GM19328 (cell line): ENCODE results near the gene NTPCR.
"Not testable (repeated sequence)": the region's sequence is repeated elsewhere in the genome, so short reads cannot be mapped to it uniquely, and the experiment has no call there.

Source experiments
- ATAC-seq: cut with Tn5 transposase; IDR thresholded peaks from one replicate; pipeline ENCODE4 v1.9.1; 2021; ENCODE audit warnings: mild to moderate bottlenecking, moderate library complexity; ENCODE audit not compliant: unreplicated experiment

Gene NTPCR

DNA sequence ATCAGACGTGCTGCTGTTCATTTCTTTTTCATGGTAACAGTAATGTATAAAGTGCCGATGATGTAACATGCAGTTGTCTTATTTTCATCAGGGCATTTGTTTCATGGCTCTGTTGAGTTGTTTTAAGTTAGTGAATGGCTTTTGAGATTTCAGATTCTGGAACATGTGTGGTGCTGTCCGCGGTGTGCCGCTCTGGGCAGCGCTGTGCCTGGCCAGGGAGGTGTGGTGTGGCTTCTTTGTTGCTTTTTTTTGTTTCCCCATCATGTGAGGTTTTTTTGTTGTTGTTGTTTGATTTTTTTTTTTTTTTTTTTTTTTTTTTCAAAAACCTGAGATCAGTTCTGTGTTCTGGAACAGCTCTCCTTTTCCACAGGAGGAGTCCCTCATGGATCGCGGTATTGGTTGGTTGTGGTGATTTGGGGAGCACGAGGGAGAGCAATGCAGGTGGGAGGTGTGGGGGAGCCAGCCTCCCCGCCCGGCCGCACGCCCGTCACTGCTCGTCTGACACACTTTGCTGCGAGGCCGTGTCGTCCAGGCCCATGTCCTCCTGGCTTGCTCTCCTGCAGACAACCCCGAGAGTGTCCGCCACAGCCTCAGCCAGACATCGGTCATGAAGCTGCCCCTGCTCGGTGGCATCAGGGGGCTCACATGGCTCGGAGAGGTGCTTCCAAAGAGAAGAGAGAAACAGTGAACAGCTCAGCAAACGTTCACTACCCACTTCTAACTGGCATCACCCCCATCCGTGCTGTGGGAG is 33.6 kb downstream of the NTPCR start:
- no peak for ATAC-seq

DNA sequence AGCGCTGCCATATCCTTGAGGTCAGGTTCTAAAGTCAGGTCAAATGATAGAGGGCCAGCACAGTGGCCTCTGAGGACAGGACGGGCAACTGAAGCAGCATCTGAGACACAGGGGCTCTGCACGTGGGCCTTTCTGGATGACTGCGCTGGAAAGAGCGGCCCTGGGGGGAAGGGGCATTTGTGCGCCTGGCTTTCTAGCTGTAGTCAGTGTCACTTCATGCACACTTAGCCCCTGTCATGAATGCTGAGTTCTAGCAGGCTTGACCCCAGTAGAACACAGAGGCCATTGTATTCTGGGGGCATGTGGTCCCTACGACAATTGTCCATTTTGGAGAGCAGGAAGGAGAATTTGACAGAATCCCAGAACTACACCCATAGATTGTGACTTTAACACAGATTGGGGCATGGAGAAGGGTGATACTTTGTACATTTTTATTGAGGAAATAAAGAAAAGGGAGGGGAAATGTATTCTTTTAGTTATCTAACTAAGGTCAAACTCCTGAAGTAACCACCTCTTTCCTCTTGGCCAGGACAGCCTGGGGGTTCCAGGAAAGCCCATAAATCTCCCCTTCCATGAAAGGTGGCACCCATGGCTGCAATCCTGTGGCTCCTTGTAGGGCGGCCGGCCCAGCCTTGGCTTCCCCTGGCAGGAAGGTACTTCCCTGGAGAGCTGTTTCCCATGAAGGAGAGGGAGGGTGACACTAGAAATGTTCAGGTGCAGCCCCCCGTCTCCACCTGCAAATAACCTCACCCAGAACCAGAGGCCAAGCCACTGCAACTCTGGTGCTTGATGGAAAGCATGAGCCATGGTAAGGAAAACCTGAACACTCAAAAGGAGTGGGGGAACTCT is 34.4 kb downstream of the NTPCR start:
- no peak for ATAC-seq

- no peak for ATAC-seq
Measured at GRCh38 chr1:232985882-232986526, 35.6 kb downstream of the NTPCR start.

DNA sequence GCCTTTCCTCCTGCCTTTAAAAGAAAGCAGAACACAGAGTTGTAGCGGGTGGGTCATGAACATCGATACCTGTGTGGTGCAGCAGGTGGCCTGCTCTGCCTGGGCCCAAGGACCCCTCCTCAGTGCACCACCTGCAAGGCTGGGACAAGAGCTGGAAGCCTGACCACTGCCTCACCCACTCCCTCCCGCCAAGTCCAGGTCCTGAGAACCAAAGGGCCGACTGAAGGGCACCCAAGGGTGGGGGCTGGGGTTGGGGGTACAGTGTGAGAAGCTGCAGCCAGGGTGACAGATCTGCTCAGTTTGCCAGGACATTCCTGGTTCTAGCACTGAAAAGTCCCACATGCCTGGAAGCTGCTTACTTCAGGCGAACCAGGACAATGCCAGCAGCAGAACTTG is 36.1 kb downstream of the NTPCR start:
- ATAC-seq = no peak

- ATAC-seq = no peak
Measured at GRCh38 chr1:232987046-232987773, 36.8 kb downstream of the NTPCR start.

- ATAC-seq = no peak
Measured at GRCh38 chr1:232987774-232988140, 37.3 kb downstream of the NTPCR start.

- no peak for ATAC-seq
Measured at GRCh38 chr1:232988572-232989040, 38.2 kb downstream of the NTPCR start.

GRCh38 chr1:232990176-232991128 is 40.0 kb downstream of the NTPCR start:
- ATAC-seq = no peak

- no peak for ATAC-seq
Measured at GRCh38 chr1:232991238-232991637, 40.8 kb downstream of the NTPCR start.

DNA sequence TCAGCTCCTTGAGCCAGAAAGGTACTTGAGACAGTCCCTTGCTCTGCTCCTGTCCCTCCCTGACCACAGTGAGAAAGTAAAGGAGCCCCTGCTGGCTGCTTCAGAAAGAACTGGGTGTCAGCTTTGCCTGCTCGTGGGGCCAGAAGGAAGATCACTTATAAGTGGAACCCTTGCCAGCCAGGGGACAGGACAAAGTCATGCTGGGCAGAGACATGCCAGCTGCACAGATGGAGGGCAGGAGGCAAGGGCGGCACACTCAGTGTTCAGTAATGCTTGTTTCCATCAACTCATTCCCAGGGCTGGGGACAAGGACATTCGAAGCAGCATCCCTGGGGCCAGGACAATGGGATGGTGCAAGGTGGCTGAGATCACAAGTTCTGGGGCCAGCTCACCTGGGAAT is 41.8 kb downstream of the NTPCR start:
- no peak for ATAC-seq

GRCh38 chr1:232993555-232993954 is 43.1 kb downstream of the NTPCR start:
- ATAC-seq = no peak

- no peak for ATAC-seq
Measured at GRCh38 chr1:232995189-232995588, 44.8 kb downstream of the NTPCR start.

GRCh38 chr1:232996143-232996542 is 45.7 kb downstream of the NTPCR start:
- ATAC-seq = no peak

- ATAC-seq = no peak
Measured at GRCh38 chr1:232998138-232998537, 47.7 kb downstream of the NTPCR start.

DNA sequence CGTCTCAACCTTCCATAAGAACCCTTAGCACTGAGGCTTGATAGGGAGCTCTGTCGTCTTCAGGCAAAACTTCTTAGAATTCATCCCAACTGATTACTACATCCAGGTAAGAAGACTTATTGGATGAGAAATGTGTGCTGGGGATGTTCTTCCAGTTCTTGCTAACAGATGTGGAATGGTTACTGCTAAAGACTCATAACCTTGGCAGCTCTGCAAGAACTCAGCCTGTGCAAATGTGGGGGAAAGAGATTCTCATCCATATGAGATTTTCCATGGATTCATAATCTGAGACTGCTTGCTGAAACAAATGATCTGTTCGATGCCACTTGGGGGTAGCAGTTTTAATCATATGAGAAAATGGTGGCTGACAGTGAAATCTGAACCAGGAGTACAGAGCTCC is 48.2 kb downstream of the NTPCR start:
- ATAC-seq = no peak

DNA sequence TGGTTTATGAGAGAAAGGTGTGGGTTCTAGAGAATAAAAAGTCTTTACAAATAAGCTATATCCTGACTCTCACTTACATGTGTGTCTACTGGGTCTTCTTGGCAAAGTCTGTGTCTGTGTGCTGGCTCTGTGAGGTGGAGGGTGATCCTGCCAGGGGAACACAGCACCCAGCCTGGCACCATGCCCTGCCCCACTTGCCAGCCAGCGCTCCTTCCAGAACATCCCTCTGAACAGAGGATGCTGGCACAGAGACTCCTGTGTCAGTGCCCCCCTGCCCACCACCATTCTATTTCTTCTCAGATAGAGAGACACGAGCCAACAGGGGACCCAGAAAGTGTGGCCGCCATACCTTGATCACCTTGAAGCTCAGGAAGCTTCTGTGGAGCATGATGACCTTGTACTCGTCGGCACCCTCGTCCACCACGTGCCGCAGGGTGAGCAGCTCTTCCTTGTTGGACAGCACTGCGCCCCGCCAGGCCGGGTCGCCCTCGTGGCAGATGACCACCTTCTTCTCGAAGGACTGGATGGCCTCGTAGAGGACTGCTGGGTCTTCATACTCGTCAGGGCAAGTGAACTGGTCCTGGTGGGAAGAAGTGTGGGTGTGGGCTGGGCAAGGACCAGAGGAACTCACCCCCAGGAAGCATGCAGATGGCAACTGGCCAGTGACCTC is 49.7 kb downstream of the NTPCR start:
- ATAC-seq = no peak

GRCh38 chr1:233003638-233004037 is 53.2 kb downstream of the NTPCR start:
- not testable (repeated sequence) for ATAC-seq

- no peak for ATAC-seq
Measured at GRCh38 chr1:233004451-233004850, 54.0 kb downstream of the NTPCR start.

DNA sequence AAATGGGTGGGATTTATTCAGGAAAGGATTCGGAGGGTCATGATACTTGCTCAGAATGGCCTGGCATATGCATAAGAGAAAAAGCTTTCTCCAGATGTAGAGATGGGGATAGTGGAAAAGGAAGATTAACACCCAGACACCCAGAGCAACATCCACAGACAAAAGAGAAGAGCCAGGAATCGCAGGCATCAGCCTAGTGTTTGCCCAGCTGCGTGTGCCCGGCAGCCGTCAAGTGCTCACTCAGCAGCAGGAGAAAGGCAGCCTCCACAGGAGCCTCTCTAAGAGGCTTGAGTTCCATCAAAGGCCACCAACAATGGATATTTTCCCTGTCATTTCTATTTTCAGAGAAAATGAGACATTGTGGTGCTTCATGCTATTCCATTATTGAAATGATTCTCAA is 54.7 kb downstream of the NTPCR start:
- ATAC-seq = no peak
